Thyroid gland (tissue), 4 donors: ENCODE results near the gene MTIF2.
"Not testable (repeated sequence)": the region's sequence is repeated elsewhere in the genome, so short reads cannot be mapped to it uniquely, and the experiment has no call there.

Experiments used
- POLR2A ChIP-seq, 2 donors: fragments of 450-650 bp; IDR thresholded peaks; one replicate each; pipeline ENCODE4 v1.6.1; 2017; ENCODE audit warnings: antibody characterized with exemption in 2 of 2, mild to moderate bottlenecking in 2 of 2, moderate library complexity in 1 of 2
- TF ChIP-seq, protein P1 (sequence below), 6 experiments: fragments of 200-600 bp in 3 of 6; fragments of 450-650 bp in 3 of 6; sonication (generic) in 3 of 6; IDR thresholded peaks; one replicate each; pipeline ENCODE4 v1.5.1; 2016 to 2019; ENCODE audit warnings: antibody characterized with exemption in 6 of 6, mild to moderate bottlenecking in 2 of 6, inconsistent platforms in 1 of 6, moderate library complexity in 1 of 6

DNA sequence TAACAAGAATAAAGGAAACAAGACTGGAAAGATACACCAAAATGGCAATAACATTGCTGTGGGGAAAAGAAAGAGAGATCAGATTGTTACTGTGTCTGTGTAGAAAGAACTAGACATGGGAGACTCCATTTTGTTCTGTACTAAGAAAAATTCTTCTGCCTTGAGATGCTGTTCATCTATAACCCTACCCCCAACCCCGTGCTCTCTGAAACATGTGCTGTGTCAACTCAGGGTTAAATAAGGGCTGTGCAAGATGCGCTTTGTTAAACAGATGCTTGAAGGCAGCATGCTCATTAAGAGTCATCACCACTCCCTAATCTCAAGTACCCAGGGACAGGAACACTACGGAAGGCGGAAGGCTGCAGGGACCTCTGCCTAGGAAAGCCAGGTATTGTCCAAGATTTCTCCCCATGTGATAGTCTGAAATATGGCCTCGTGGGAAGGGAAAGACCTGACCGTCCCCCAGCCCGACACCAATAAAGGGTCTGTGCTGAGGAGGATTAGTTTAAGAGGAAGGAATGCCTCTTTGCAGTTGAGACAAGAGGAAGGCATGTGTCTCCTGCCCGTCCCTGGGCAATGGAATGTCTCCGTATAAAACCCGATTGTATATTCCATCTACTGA lies 10.3 kb upstream of the MTIF2 start:
- TF ChIP-seq, protein P1, sequence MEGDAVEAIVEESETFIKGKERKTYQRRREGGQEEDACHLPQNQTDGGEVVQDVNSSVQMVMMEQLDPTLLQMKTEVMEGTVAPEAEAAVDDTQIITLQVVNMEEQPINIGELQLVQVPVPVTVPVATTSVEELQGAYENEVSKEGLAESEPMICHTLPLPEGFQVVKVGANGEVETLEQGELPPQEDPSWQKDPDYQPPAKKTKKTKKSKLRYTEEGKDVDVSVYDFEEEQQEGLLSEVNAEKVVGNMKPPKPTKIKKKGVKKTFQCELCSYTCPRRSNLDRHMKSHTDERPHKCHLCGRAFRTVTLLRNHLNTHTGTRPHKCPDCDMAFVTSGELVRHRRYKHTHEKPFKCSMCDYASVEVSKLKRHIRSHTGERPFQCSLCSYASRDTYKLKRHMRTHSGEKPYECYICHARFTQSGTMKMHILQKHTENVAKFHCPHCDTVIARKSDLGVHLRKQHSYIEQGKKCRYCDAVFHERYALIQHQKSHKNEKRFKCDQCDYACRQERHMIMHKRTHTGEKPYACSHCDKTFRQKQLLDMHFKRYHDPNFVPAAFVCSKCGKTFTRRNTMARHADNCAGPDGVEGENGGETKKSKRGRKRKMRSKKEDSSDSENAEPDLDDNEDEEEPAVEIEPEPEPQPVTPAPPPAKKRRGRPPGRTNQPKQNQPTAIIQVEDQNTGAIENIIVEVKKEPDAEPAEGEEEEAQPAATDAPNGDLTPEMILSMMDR (IDR thresholded peaks at IDR 0.05) = not testable (repeated sequence)
- not testable (repeated sequence) for TF ChIP-seq POLR2A (IDR thresholded peaks at IDR 0.05)
